HUES6 (cell line): Measurements from ENCODE around the gene CTDSPL.

Source experiments
- H3K27ac ChIP-seq: 2 replicates; pipeline ENCODE4 v1.7.0; 2013; ENCODE audit warnings: low read depth, mild to moderate bottlenecking, low read length, inconsistent platforms
- H3K27me3 ChIP-seq: 2 replicates; pipeline ENCODE4 v1.6.1; 2013; ENCODE audit warnings: low read length; ENCODE audit not compliant: control insufficient read depth, insufficient read depth
- H3K36me3 ChIP-seq: 2 replicates; pipeline ENCODE4 v1.6.1; 2013; ENCODE audit warnings: low read length; ENCODE audit not compliant: control insufficient read depth, insufficient read depth
- H3K4me1 ChIP-seq: 2 replicates; pipeline ENCODE4 v1.6.1; 2013; ENCODE audit warnings: low read length; ENCODE audit not compliant: control insufficient read depth, insufficient read depth
- H3K4me3 ChIP-seq: 2 replicates; pipeline ENCODE4 v1.5.1; 2013; ENCODE audit warnings: low read depth, low read length
- H3K9ac ChIP-seq: one replicate; pipeline ENCODE4 v1.6.1; 2013; ENCODE audit warnings: mild to moderate bottlenecking, low read length
- H3K9me3 ChIP-seq: 2 replicates; pipeline ENCODE4 v1.6.1; 2013; ENCODE audit warnings: low read depth, low read length; ENCODE audit not compliant: control insufficient read depth, insufficient read depth

CTDSPL gene

GRCh38 chr3:37867144-37867543, 5.5 kb downstream of the CTDSPL start:
- Histone ChIP-seq H3K9ac (no peak overlapping the region), H3K27me3 (no peaks in the 10 kb centered on the region; the same call in 1 of the 2 replicates), H3K4me3 (no peak overlapping the region), H3K9me3 (no peaks in the 10 kb centered on the region; the same call in 1 of the 2 replicates), H3K4me1 (peaks cover 23% of the 10 kb centered on the region), H3K36me3 (no peaks in the 10 kb centered on the region), H3K27ac (no peak overlapping the region)

GRCh38 chr3:37871858-37872257, 10.2 kb downstream of the CTDSPL start:
- no peak overlapping the region for H3K27ac ChIP-seq
- no peak overlapping the region for H3K9ac ChIP-seq
- 0 out of 2 replicates have a peak, but pooled peaks cover 4% of the 10 kb centered on the region for H3K4me1 ChIP-seq
- no peaks in the 10 kb centered on the region for H3K36me3 ChIP-seq
- no peaks in the 10 kb centered on the region for H3K27me3 ChIP-seq
- peaks cover 2% of the 10 kb centered on the region; the same call in 1 of the 2 replicates for H3K9me3 ChIP-seq
- H3K4me3 ChIP-seq = no peak overlapping the region

- H3K36me3 ChIP-seq = no peaks in the 10 kb centered on the region
- no peaks in the 10 kb centered on the region for H3K27me3 ChIP-seq
- peaks cover 2% of the 10 kb centered on the region; the same call in 1 of the 2 replicates for H3K9me3 ChIP-seq
- no peak overlapping the region for H3K4me3 ChIP-seq
- no peak overlapping the region for H3K27ac ChIP-seq
- H3K9ac ChIP-seq = no peak overlapping the region
- 0 out of 2 replicates have a peak, but pooled peaks cover 4% of the 10 kb centered on the region for H3K4me1 ChIP-seq
Measured at GRCh38 chr3:37872413-37873160, 10.9 kb downstream of the CTDSPL start.

GRCh38 chr3:37876279-37876678, 14.6 kb downstream of the CTDSPL start:
- Histone ChIP-seq H3K9me3 (peaks cover 2% of the 10 kb centered on the region; the same call in 1 of the 2 replicates), H3K27me3 (no peaks in the 10 kb centered on the region), H3K36me3 (no peaks in the 10 kb centered on the region), H3K4me1 (0 out of 2 replicates have a peak, but pooled peaks cover 4% of the 10 kb centered on the region), H3K27ac (no peak overlapping the region), H3K9ac (no peak overlapping the region), H3K4me3 (no peak overlapping the region)

DNA sequence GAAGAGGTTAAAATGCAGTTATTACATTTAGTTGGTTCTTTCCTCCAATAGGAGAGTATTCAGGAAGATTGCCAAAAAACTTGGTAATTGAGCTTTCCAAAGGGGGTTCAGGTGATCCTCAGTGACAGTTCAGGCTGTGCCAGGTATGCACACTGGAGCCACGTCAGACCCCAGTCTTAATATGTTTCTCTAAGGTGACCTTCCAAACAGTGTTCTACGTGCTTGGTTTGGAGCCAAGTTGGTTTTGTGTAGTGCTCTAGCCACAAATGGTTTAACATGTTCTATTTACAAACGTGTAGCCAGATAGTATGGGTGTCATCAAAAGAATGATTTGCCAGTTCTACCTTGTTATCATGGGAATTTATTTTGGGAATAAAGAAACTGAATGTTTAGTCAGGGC, 21.0 kb downstream of the CTDSPL start:
- Histone ChIP-seq H3K9ac (no peak overlapping the region), H3K9me3 (no peaks in the 10 kb centered on the region)

GRCh38 chr3:37885814-37886213, 24.1 kb downstream of the CTDSPL start:
- no peak overlapping the region for H3K4me3 ChIP-seq
- H3K9ac ChIP-seq = no peak overlapping the region
- no peak overlapping the region for H3K27ac ChIP-seq
- H3K27me3 ChIP-seq = no peaks in the 10 kb centered on the region
- H3K9me3 ChIP-seq = no peaks in the 10 kb centered on the region
- no peaks in the 10 kb centered on the region for H3K36me3 ChIP-seq
- no peaks in the 10 kb centered on the region for H3K4me1 ChIP-seq

More for the DNA sequence above, 21.0 kb downstream of the CTDSPL start:
- H3K36me3 ChIP-seq = no peaks in the 10 kb centered on the region
- H3K27me3 ChIP-seq = no peaks in the 10 kb centered on the region
- no peak overlapping the region for H3K27ac ChIP-seq
- no peaks in the 10 kb centered on the region for H3K4me1 ChIP-seq
- H3K4me3 ChIP-seq = no peak overlapping the region

- H3K4me3 ChIP-seq = no peak overlapping the region
- H3K27ac ChIP-seq = no peak overlapping the region
- H3K36me3 ChIP-seq = no peaks in the 10 kb centered on the region
- H3K27me3 ChIP-seq = no peaks in the 10 kb centered on the region
- no peak overlapping the region for H3K9ac ChIP-seq
- H3K9me3 ChIP-seq = no peaks in the 10 kb centered on the region
- no peaks in the 10 kb centered on the region for H3K4me1 ChIP-seq
Measured at GRCh38 chr3:37886395-37886794, 24.7 kb downstream of the CTDSPL start.

DNA sequence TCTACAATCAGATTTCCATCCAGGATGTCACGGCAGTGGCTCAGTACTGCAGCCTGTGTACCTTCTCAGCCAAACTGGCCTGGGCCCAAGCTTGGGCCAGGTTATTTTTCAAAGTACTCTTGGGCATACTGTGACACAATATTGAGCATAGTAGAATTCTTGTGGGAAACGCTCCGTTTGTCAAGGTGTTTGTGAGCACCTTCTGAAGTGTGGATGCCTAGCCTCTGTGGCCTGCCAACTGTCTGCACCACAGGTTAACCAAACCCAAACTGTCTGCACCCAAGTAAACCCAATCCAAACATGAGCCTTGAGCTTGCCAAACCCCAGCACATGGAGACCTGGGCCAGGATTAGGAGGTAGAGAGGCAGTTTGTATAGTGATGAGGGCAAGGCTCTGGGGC, 25.4 kb downstream of the CTDSPL start:
- H3K36me3 ChIP-seq = no peaks in the 10 kb centered on the region
- no peak overlapping the region for H3K4me3 ChIP-seq
- no peak overlapping the region for H3K27ac ChIP-seq
- H3K27me3 ChIP-seq = no peaks in the 10 kb centered on the region
- H3K4me1 ChIP-seq = no peaks in the 10 kb centered on the region
- no peaks in the 10 kb centered on the region for H3K9me3 ChIP-seq
- H3K9ac ChIP-seq = no peak overlapping the region

DNA sequence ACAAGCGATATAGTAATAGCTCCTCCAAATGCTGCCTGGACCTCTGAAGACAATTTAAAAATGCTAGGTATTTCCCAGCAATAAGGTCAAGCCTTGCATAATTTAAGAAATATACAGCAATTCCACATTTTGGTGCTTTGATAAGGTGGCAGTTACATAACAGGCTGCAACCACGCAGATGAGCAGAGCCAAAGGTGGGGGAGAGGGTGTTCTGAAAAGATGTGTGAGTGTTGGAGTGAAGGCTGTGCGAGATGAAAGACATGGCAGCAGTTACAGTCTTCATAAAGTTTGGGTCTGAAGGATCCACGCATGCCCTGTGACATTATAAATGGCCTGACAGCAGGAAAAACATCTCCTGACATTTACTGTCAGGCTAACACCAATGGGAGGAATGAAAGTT, 26.1 kb downstream of the CTDSPL start:
- H3K4me1 ChIP-seq = no peaks in the 10 kb centered on the region; the same call in 1 of the 2 replicates
- H3K27ac ChIP-seq = no peak overlapping the region
- no peak overlapping the region for H3K9ac ChIP-seq
- H3K4me3 ChIP-seq = no peak overlapping the region
- H3K27me3 ChIP-seq = no peaks in the 10 kb centered on the region
- H3K36me3 ChIP-seq = no peaks in the 10 kb centered on the region
- no peaks in the 10 kb centered on the region for H3K9me3 ChIP-seq

DNA sequence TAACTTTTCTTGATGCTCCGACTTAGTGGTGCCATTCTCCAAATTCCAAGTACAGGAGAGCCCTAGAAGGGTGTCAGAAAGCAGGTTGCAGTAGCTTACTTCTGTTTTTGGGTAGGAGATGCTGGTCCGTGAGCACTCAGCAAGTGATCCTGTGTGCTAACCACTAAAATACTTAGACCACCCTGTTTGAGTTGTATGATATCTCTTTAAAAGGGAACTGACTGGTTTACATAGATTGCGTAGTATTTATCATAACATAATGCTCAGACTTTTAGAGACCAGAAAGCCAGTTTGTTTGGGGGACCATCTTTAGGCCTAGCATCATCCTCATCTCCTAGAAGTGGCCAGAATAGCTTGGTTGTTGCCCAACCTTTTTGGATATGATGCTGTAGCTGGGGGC, 26.7 kb downstream of the CTDSPL start:
- Histone ChIP-seq H3K9ac (no peak overlapping the region), H3K4me1 (no peaks in the 10 kb centered on the region; the same call in 1 of the 2 replicates), H3K4me3 (no peak overlapping the region), H3K27me3 (no peaks in the 10 kb centered on the region), H3K27ac (no peak overlapping the region), H3K36me3 (no peaks in the 10 kb centered on the region), H3K9me3 (no peaks in the 10 kb centered on the region)

DNA sequence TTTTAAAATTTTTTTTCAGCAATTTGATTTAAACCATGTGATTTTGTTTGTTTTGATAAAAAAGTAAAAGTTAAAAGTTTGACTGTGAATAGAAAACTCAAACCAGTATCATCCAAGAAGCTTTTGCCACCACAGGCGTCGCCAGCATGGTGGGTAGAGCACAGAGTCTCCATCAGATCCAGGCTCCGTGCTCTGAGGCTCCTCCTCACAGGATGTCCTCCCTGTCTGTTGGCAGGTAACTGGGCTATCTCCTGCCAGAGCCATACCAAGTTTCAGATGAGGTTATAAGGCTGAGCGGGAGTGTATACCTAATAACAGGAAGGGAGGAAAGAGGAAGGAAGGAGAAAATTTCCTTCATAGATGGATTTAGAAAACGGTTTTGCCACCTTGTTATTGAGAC, 28.8 kb downstream of the CTDSPL start:
- Histone ChIP-seq H3K4me1 (no peaks in the 10 kb centered on the region; the same call in 1 of the 2 replicates), H3K4me3 (no peak overlapping the region), H3K36me3 (no peaks in the 10 kb centered on the region), H3K9ac (no peak overlapping the region), H3K9me3 (no peaks in the 10 kb centered on the region), H3K27me3 (no peaks in the 10 kb centered on the region), H3K27ac (no peak overlapping the region)
